ENCODE data around the gene ASCL2.

ASCL2 gene

DNA sequence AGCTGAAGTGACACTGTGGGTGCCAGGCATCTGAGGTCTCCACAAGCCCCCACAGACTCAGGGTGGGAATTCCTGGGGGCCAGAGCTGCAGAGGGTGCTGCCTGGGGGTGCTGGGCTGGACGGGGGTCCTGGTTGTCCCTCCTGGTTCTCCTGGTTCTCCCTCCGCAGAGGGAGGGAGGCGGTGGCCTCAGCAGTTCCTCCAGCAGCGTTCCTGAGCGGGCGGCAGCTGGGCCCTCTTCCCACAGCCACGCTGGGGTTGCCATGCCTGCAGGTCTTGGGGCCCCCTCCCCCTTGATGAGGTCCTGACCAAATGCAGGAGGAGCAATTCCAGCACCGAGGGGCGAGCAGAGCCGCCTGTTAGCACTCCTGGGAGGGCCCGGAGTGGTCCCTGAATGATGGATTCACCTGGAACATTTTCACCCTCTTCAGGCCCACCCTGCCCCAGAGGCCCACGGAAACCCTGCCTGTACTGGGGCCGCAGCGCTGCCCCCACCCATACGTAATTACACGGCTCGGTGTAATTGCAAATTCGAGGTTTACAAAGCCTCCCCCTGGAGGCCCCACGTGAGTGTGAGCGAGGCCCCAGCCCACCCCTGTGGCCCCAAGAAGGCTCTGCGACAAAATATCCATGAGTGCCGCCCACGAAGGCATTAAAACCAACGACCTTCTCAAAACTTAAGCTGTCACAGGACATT is 30.7 kb upstream of the ASCL2 start:
- Histone ChIP-seq H3K4me3 (ENCODE audit: extremely low read depth, insufficient read depth, low read length, poor library complexity, severe bottlenecking) (no peak overlapping the region), H3K9me3 (ENCODE audit: control insufficient read depth, low read length) (no peaks in the 10 kb centered on the region), H3K4me1 (ENCODE audit: control insufficient read depth, insufficient read depth, low read length, poor library complexity, severe bottlenecking) (peaks cover 6% of the 10 kb centered on the region), H3K36me3 (ENCODE audit: control insufficient read depth, insufficient read depth, low read length) (no peaks in the 10 kb centered on the region), H3K27ac (ENCODE audit: low read depth, low read length, severe bottlenecking) (no peak overlapping the region)
- 83 to 93% methylated on average over 11 to 23 of the region's 24 CpGs for WGBS, 2 experiments (ENCODE audit: insufficient coverage in 2 of 2)

DNA sequence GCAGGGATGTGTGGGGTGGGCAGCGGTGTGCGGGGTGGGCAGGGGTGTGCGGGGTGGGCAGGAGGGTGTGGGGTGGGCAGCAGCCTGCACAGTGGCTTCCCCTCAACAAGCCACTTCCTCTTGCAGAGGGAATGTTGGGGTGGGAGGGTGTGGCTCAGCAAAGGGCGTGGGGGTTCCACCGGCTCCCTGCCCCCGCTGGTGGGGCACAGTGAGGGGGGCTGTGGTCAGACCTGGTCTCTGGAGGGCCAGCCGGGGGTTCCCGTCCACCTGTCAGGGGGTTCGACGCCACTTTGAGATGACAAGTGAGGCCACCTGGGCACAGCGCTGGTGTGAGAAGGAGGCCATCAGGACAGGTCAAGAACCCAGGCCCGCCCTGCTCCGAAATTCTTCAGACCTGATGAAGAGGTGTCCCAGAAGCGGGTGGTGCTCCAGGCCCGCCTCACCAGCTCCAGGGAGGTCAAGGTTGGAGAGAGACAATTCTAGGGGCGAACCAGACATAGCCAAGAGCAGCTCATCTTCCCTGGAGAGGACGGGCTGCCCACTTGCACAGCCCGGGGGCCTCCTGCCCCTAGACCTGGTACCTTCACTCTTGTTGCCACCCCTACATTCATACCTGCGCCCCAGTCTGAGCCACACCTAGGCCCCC is 30.0 kb upstream of the ASCL2 start:
- H3K36me3 ChIP-seq (ENCODE audit: control insufficient read depth, insufficient read depth, low read length) = no peaks in the 10 kb centered on the region
- no peaks in the 10 kb centered on the region for H3K9me3 ChIP-seq (ENCODE audit: control insufficient read depth, low read length)
- WGBS, 2 experiments (ENCODE audit: insufficient coverage in 2 of 2) = 90 to 95% methylated on average over 14 to 16 of the region's 19 CpGs
- H3K27ac ChIP-seq (ENCODE audit: low read depth, low read length, severe bottlenecking) = no peak overlapping the region
- no peak overlapping the region for H3K4me3 ChIP-seq (ENCODE audit: extremely low read depth, insufficient read depth, low read length, poor library complexity, severe bottlenecking)
- peaks cover 4% of the 10 kb centered on the region for H3K4me1 ChIP-seq (ENCODE audit: control insufficient read depth, insufficient read depth, low read length, poor library complexity, severe bottlenecking)

DNA sequence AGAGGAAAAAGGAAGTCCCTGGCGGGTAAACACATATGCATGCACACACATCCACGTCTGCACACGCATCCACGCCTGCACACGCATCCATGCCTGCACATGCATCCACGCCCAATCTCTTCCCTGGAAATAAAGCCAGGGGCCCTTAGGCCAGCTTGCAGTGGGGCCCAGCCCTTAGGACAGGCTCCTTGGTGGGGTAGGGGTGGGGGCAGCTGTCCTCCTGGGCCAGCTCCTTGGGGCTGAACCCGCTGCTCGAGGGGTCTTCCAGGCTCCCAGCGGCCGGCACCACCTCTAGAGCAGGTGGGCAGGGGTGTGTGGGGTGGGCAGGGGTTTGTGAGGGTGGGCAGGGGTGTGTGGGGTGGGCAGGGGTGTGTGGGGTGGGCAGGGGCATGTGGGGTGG is 29.4 kb upstream of the ASCL2 start:
- H3K27ac ChIP-seq (ENCODE audit: low read depth, low read length, severe bottlenecking) = no peak overlapping the region
- WGBS, 2 experiments (ENCODE audit: insufficient coverage in 2 of 2) = 70 to 78% methylated on average over 2 to 5 of the region's 10 CpGs
- H3K9me3 ChIP-seq (ENCODE audit: control insufficient read depth, low read length) = no peaks in the 10 kb centered on the region

DNA sequence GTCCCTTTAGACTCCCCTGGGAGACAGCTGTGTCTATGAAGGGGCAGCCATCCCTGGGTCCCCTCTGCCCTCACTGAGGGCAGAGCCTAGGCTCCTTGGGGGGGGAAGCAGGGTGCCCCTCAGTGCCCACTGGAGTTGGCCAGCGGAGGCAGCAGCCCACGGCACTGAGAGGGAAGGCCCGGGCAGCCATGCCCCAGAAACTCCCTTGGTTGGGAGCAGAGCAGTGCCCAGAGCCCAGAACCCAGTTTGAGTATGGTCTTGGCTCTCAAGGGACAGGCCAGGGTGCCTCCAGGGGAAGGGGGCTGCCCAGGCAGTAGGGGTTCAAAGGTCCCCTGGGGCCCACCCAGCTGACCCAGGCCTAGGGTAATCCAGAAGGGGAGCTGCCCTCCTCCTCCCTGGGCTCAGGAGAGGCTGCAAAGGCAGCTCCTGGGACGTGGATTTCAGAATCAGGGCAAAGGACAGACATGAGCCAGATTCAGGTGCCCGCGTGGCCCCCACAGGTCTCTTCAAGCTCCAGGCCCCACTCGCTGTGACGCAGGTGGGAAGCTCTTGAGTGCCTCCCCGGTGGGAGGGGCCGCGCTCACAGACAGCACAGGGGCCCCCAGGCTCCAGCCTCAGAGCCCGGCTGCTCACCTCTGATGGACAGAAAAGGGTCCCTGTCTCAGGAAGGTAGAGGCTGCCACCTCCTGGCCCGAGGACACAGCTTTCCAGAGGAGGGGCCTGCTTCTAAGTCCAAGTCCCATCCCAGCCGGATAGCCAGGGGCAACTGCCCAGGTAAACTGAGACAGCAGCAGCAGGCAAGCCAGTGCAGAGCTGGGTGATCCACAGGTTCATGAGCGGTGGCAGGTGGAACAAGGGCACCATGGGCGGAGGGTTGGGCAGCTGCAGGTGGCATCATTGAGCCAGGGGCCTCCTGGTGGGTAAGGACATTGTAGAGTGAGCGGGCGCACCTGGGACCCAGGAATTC is 28.7 kb upstream of the ASCL2 start:
- H3K9me3 ChIP-seq (ENCODE audit: control insufficient read depth, low read length) = no peaks in the 10 kb centered on the region
- H3K4me3 ChIP-seq (ENCODE audit: extremely low read depth, insufficient read depth, low read length, poor library complexity, severe bottlenecking) = no peak overlapping the region
- H3K36me3 ChIP-seq (ENCODE audit: control insufficient read depth, insufficient read depth, low read length) = no peaks in the 10 kb centered on the region
- H3K27ac ChIP-seq (ENCODE audit: low read depth, low read length, severe bottlenecking) = no peak overlapping the region
- 57 to 60% methylated on average over 16 of the region's 18 CpGs for WGBS, 2 experiments (ENCODE audit: insufficient coverage in 2 of 2)
- H3K4me1 ChIP-seq (ENCODE audit: control insufficient read depth, insufficient read depth, low read length, poor library complexity, severe bottlenecking) = peaks cover 4% of the 10 kb centered on the region

More for the DNA sequence above, 29.4 kb upstream of the ASCL2 start:
- Histone ChIP-seq H3K4me1 (ENCODE audit: control insufficient read depth, insufficient read depth, low read length, poor library complexity, severe bottlenecking) (peaks cover 4% of the 10 kb centered on the region), H3K4me3 (ENCODE audit: extremely low read depth, insufficient read depth, low read length, poor library complexity, severe bottlenecking) (no peak overlapping the region), H3K36me3 (ENCODE audit: control insufficient read depth, insufficient read depth, low read length) (no peaks in the 10 kb centered on the region)

DNA sequence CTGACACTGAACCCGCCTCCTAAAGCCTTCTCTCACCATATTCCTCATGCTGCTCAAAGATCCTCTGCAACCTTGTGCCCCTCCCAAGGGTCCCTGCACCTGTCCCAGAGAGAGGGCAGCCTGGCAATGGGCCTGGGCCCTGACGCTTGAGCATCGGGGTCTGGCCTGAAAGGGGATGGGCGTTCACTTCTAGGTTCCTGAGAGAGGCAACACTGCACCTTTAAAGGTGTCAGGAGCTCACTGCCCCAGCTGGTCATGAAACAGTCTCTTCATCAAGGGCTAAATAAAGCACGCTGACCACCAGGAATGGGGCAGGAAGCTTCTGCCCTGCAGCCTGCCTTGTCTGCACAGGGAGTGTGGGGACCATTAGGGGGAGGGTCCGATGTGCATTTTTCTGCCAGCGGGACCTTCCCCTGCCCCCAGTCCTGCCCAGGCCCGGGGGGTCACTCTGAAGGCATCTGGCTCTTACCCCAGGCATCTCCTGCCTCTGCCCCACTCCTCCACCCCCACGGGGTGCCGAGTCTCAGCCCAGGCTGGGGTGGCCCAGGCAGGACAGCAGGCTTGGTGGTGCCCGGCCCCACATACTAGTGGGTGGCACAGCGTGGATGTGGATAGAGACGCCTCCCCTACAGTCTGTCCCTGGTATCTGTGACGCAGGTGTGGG is 27.9 kb upstream of the ASCL2 start:
- H3K4me3 ChIP-seq (ENCODE audit: extremely low read depth, insufficient read depth, low read length, poor library complexity, severe bottlenecking) = no peak overlapping the region
- H3K9me3 ChIP-seq (ENCODE audit: control insufficient read depth, low read length) = no peaks in the 10 kb centered on the region
- H3K36me3 ChIP-seq (ENCODE audit: control insufficient read depth, insufficient read depth, low read length) = no peaks in the 10 kb centered on the region
- no peak overlapping the region for H3K27ac ChIP-seq (ENCODE audit: low read depth, low read length, severe bottlenecking)
- H3K4me1 ChIP-seq (ENCODE audit: control insufficient read depth, insufficient read depth, low read length, poor library complexity, severe bottlenecking) = no peaks in the 10 kb centered on the region
- 84 to 96% methylated on average over 10 to 11 of the region's 14 CpGs for WGBS, 2 experiments (ENCODE audit: insufficient coverage in 2 of 2)

DNA sequence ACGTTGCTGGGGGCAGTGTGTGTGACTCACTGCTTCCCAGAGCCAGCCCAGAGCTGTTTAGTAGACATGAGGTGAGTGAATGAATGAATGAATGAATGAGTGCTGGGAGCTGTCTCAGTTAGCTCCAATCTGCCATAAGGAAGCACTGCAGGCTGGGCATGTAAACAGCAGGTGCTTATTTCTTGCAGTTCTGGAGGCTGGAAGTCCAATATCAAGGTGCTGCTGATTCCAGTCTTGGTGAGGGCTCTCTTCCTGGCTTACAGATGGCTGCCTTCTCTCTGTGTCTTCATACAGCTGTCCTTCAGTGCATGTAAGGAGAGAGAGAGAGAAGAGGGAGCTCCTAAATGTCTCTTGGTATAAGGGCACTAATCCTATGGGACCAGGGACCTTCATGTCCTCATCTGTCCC is 27.2 kb upstream of the ASCL2 start:
- Histone ChIP-seq H3K36me3 (ENCODE audit: control insufficient read depth, insufficient read depth, low read length) (no peaks in the 10 kb centered on the region), H3K4me3 (ENCODE audit: extremely low read depth, insufficient read depth, low read length, poor library complexity, severe bottlenecking) (no peak overlapping the region), H3K4me1 (ENCODE audit: control insufficient read depth, insufficient read depth, low read length, poor library complexity, severe bottlenecking) (no peaks in the 10 kb centered on the region), H3K9me3 (ENCODE audit: control insufficient read depth, low read length) (no peaks in the 10 kb centered on the region), H3K27ac (ENCODE audit: low read depth, low read length, severe bottlenecking) (no peak overlapping the region)
- 75% methylated on average over 1 of the region's 1 CpG; no CpG with 5 or more reads in 1 of the 2 experiments for WGBS, 2 experiments (ENCODE audit: insufficient coverage in 2 of 2)

DNA sequence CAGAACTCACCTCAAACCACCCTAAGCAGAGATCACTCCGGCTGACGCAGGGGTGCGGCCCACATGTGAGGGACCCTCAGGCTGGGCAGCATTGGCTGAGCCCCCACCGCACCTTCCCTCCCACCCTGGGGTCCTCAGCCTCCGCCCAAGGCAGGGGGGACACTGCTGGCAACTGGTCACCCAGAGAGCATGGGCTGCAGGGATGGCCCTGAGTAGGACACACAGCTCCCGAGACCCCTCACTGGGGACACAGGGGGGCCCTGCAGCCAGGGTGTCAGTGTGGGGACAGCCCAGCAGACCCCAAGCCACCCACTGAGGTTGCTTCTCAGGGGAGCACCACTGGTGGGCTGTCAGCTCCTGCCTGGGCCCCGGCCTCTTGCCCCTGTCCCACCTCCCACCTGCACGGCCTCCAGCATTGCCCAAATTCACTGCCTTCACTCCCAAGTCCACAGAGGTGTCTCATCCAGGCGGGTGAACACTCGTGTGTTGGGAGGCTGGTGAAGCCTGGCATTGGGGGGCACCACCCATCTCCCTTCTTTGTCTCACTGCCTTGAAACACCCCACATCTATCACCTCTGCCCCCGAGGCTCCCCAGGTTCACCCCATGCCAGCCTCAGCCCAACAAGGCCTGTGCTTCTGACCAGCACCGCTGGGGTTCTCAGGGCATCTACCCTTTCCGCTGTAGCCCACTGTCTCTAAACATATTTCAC is 26.7 kb upstream of the ASCL2 start:
- WGBS, 2 experiments (ENCODE audit: insufficient coverage in 2 of 2) = 84 to 88% methylated on average over 8 of the region's 13 CpGs
- H3K27ac ChIP-seq (ENCODE audit: low read depth, low read length, severe bottlenecking) = no peak overlapping the region

DNA sequence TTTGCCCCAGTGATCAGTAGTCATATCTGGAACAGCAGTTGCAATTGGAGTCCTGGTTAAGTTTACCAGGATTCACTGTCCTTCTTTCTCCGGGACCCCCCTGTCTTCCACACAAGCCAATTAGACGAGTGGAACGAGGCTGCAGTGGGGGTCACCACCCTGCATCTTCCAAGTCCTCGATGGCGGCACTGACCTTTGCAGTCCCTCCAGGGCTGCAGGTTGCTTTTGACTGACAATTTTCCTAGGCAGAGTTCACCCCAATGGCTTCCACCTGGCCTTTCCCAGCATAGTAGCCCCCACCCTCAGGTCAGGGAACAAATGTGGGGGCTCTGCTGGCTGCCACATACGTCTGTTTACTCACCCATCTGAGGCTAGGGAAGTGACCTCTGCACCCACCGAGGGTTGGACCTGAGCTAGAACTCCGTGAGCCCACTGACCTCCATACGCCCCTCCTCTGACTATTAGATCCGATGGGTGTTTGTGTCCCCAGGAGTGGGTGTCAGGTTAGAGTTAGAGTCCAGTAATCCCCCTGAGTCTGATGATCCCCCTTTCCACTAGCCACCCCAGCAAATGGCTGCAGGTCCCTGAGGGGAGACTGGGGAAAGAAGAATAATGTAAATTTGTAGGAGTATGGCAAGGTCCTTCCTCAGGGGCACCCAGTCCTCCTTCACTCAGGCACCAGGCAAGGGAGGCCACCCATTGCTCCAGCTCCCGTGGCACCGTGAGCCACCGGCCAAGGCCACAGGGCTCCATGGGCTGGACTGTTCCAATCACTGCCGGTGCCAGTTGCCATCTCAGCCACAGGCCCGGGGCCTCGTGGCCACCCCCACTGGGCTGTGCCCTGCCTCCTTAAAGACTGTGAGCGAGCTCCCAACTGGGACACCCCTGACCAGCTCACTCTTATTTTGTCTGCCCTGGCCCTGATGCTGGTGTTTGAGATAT is 25.9 kb upstream of the ASCL2 start:
- Histone ChIP-seq H3K9me3 (ENCODE audit: control insufficient read depth, low read length) (no peaks in the 10 kb centered on the region), H3K36me3 (ENCODE audit: control insufficient read depth, insufficient read depth, low read length) (no peaks in the 10 kb centered on the region), H3K4me3 (ENCODE audit: extremely low read depth, insufficient read depth, low read length, poor library complexity, severe bottlenecking) (no peak overlapping the region), H3K27ac (ENCODE audit: low read depth, low read length, severe bottlenecking) (no peak overlapping the region), H3K4me1 (ENCODE audit: control insufficient read depth, insufficient read depth, low read length, poor library complexity, severe bottlenecking) (no peaks in the 10 kb centered on the region)
- 82 to 87% methylated on average over 14 to 15 of the region's 17 CpGs for WGBS, 2 experiments (ENCODE audit: insufficient coverage in 2 of 2)

More for the DNA sequence above, 26.7 kb upstream of the ASCL2 start:
- no peak overlapping the region for H3K4me3 ChIP-seq (ENCODE audit: extremely low read depth, insufficient read depth, low read length, poor library complexity, severe bottlenecking)
- no peaks in the 10 kb centered on the region for H3K4me1 ChIP-seq (ENCODE audit: control insufficient read depth, insufficient read depth, low read length, poor library complexity, severe bottlenecking)
- no peaks in the 10 kb centered on the region for H3K36me3 ChIP-seq (ENCODE audit: control insufficient read depth, insufficient read depth, low read length)
- no peaks in the 10 kb centered on the region for H3K9me3 ChIP-seq (ENCODE audit: control insufficient read depth, low read length)

DNA sequence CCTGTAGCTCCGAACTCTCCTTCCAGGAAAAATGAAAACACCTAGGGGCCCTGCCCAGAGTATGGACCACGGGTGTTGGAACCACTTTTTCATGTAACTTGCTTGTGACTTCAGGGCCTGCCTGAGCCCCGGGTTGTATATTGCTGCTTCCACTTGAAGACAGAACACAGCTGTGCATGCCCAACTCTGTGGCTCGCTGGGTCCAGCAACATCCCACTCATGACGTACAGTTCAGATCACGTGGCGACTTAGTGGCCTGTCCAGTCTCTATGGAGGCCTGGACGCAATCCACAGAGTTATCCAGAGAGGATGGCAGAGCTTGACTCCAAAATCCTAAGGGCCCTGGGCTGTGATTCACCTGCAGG is 24.5 kb upstream of the ASCL2 start:
- 89 to 92% methylated on average over 8 of the region's 8 CpGs for WGBS, 2 experiments (ENCODE audit: insufficient coverage in 2 of 2)
- no peaks in the 10 kb centered on the region for H3K36me3 ChIP-seq (ENCODE audit: control insufficient read depth, insufficient read depth, low read length)
- H3K4me1 ChIP-seq (ENCODE audit: control insufficient read depth, insufficient read depth, low read length, poor library complexity, severe bottlenecking) = no peaks in the 10 kb centered on the region
- H3K9me3 ChIP-seq (ENCODE audit: control insufficient read depth, low read length) = no peaks in the 10 kb centered on the region
- no peak overlapping the region for H3K27ac ChIP-seq (ENCODE audit: low read depth, low read length, severe bottlenecking)
- no peak overlapping the region for H3K4me3 ChIP-seq (ENCODE audit: extremely low read depth, insufficient read depth, low read length, poor library complexity, severe bottlenecking)

Data from mesodermal cell (in vitro differentiated cells).